Caco-2 (cell line): ENCODE data around the gene COPS6. TPM values are rescaled to one million over a fixed set of nuclear protein-coding genes. Genes with fewer than 3 reads are reported as not detected.

Experiments
- BruUV-seq: library from RNA; stranded (reverse); fragments of 400-500 nt; replicated peaks from 2 replicates; lab custom pipeline; 2021; lab: Mats Ljungman, UMichigan
- CTCF ChIA-PET: fragments of 300-600 bp; sonication (Branson Sonifier 250); formaldehyde crosslinking; loops from one replicate; lab custom pipeline; 2022; ENCODE audit warnings: antibody characterized with exemption; lab: Charles Lee
- POLR2A ChIA-PET: fragments of 300-600 bp; sonication (Branson Sonifier 250); formaldehyde crosslinking; loops from one replicate; lab custom pipeline; 2022; ENCODE audit warnings: antibody characterized with exemption; lab: Charles Lee
- DNase-seq, 2 experiments: peaks; one replicate each; pipeline versions ENCODE4 v3.0.0 to v3.0.0-alpha.2; 2020 to 2022
- H3K27me3 ChIP-seq: replicated peaks from 2 replicates; pipeline ENCODE4 v1.6.0; 2011; ENCODE audit warnings: low read length; ENCODE audit not compliant: control insufficient read depth, insufficient read depth
- H3K36me3 ChIP-seq: 2 replicates; pipeline ENCODE4 v1.5.1; 2011; ENCODE audit warnings: low read length; ENCODE audit not compliant: control insufficient read depth, insufficient read depth
- H3K4me1 ChIP-seq: fragments of 250-450 bp; sonication (Bioruptor Pico); 2 replicates; pipeline ENCODE4 v1.5.1; 2020; ENCODE audit warnings: mild to moderate bottlenecking
- H3K4me3 ChIP-seq: 2 replicates; pipeline ENCODE4 v1.5.1; 2011; ENCODE audit warnings: low read depth, mild to moderate bottlenecking, control low read depth, low read length
- H3K9me3 ChIP-seq: fragments of 250-450 bp; sonication (Bioruptor Pico); 2 replicates; pipeline ENCODE4 v1.5.1; 2020; ENCODE audit warnings: mild to moderate bottlenecking, moderate library complexity
- H3K27ac Mint-ChIP-seq: one replicate; pipeline ENCODE4 v1.8.0; 2022; ENCODE audit warnings: mixed read lengths; ENCODE audit not compliant: unreplicated experiment
- H3K27me3 Mint-ChIP-seq: one replicate; pipeline ENCODE4 v1.8.0; 2022; ENCODE audit warnings: mixed read lengths; ENCODE audit not compliant: insufficient read depth, unreplicated experiment
- H3K36me3 Mint-ChIP-seq: one replicate; pipeline ENCODE4 v1.8.0; 2022; ENCODE audit warnings: mild to moderate bottlenecking, mixed read lengths; ENCODE audit not compliant: insufficient read depth, unreplicated experiment
- H3K4me1 Mint-ChIP-seq: one replicate; pipeline ENCODE4 v1.8.0; 2022; ENCODE audit warnings: low read depth, mixed read lengths; ENCODE audit not compliant: unreplicated experiment
- H3K4me3 Mint-ChIP-seq: one replicate; pipeline ENCODE4 v1.8.0; 2022; ENCODE audit warnings: mild to moderate bottlenecking, moderate library complexity, mixed read lengths; ENCODE audit not compliant: unreplicated experiment
- H3K9me3 Mint-ChIP-seq: one replicate; pipeline ENCODE4 v1.8.0; 2022; ENCODE audit warnings: mixed read lengths; ENCODE audit not compliant: unreplicated experiment
- intact Hi-C: fragments of 100-400 bp; cut with micrococcal nuclease; formaldehyde crosslinking; loops from one replicate; pipeline ENCODE4 v1.10.0; 2022; ENCODE audit not compliant: unreplicated experiment
- microRNA-seq: library from miRNA; unstranded; fragments of <30 nt; microRNA quantifications from one replicate; pipeline ENCODE4 v1.2.0, GENCODE V29; 2022
- total RNA-seq: library from RNA; stranded (reverse); gene quantifications from 2 replicates; pipeline ENCODE4 v1.2.3, GENCODE V29; 2022
- TF ChIP-seq, protein P1 (sequence below), 2 experiments: fragments of 200-600 bp in 1 of 2; IDR thresholded peaks; 1 replicate in 1 of 2; 2 replicates in 1 of 2; pipeline versions ENCODE4 v1.5.1 to v1.8.0; 2011 to 2022; ENCODE audit warnings: antibody characterized with exemption in 1 of 2, control low read depth in 1 of 2, inconsistent platforms in 1 of 2, low read depth in 1 of 2, low read length in 1 of 2, mild to moderate bottlenecking in 1 of 2, moderate library complexity in 1 of 2; ENCODE audit not compliant: insufficient read depth in 1 of 2, severe bottlenecking in 1 of 2, unreplicated experiment in 1 of 2

COPS6 gene
- total RNA-seq, 1 experiment from 2014 or later, result 142 TPM

DNA sequence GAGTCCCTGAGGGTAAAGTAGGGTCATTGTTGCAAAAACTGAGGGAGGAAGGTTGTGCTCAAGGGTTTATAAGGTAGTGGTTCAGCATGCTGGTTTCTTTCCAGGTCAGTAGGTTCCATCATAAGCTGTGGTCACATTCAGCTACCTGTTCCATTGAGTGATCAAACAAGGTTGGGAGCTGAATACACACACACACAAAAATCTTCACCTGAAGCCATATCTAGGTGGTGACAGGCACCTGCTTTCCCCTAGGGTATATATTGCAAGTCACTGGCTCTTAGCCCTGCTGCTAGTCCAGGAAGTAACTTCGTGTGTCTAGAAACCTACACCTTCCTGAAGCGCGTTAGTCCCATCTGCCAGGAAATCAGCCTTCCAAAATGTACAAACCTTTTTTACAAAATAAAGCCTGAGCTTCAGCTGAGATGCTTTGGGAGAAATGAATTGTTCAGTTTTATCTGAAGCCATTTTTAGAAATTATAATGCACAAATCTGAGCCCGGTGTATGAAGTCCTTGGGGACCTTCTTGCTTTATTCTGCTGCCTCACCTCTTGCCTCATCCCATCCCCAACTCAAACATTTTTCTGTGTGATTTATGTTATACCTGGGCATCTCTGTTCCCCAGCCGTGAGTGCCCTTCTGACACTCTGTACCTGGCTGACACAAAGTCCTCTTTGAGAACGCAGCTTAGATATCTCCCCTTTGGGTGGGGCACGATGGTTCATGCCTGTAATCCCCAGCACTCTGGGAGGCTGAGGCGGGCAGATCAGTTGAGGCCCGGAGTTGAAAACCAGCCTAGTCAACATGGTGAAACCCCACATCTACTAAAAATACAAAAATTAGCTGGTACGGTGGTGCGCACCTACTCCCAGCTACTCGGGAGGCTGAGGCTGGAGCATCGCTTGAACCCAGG, 49.3 kb downstream of the COPS6 start:
- no TSS peak for BruUV-seq
- TF ChIP-seq, protein P1, sequence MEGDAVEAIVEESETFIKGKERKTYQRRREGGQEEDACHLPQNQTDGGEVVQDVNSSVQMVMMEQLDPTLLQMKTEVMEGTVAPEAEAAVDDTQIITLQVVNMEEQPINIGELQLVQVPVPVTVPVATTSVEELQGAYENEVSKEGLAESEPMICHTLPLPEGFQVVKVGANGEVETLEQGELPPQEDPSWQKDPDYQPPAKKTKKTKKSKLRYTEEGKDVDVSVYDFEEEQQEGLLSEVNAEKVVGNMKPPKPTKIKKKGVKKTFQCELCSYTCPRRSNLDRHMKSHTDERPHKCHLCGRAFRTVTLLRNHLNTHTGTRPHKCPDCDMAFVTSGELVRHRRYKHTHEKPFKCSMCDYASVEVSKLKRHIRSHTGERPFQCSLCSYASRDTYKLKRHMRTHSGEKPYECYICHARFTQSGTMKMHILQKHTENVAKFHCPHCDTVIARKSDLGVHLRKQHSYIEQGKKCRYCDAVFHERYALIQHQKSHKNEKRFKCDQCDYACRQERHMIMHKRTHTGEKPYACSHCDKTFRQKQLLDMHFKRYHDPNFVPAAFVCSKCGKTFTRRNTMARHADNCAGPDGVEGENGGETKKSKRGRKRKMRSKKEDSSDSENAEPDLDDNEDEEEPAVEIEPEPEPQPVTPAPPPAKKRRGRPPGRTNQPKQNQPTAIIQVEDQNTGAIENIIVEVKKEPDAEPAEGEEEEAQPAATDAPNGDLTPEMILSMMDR (IDR thresholded peaks at IDR 0.05; ENCODE audit: insufficient read depth in 1 of 2, low read depth in 1 of 2, low read length in 1 of 2, severe bottlenecking in 1 of 2, unreplicated experiment in 1 of 2), result no peak
- ChIA-PET CTCF (interaction anchor here (0.7 to 0.8 kb wide), 2 partner anchors 11 to 52 kb away, joined by 3 read pairs; partner anchors contain the start of gene LAMTOR4), POLR2A (interaction anchor here (0.6 to 1.2 kb wide), 3 partner anchors 11 to 749 kb away, joined by 3 to 5 read pairs (median 3); partner anchors contain the start of gene LAMTOR4)
- Mint-ChIP-seq H3K36me3 (no peaks in the 10 kb centered on the region), H3K27ac (no peak overlapping the region), H3K9me3 (no peaks in the 10 kb centered on the region), H3K4me1 (peaks cover under 1% of the 10 kb centered on the region), H3K4me3 (no peak overlapping the region), H3K27me3 (no peaks in the 10 kb centered on the region)
- DNase-seq, result no peak
- Histone ChIP-seq H3K9me3 (no peaks in the 10 kb centered on the region), H3K4me1 (0 out of 2 replicates have a peak, but pooled peaks cover 7% of the 10 kb centered on the region), H3K27me3 (no peaks in the 10 kb centered on the region), H3K4me3 (no peak overlapping the region), H3K36me3 (no peaks in the 10 kb centered on the region)
- intact Hi-C loops, result no loop called here

DNA sequence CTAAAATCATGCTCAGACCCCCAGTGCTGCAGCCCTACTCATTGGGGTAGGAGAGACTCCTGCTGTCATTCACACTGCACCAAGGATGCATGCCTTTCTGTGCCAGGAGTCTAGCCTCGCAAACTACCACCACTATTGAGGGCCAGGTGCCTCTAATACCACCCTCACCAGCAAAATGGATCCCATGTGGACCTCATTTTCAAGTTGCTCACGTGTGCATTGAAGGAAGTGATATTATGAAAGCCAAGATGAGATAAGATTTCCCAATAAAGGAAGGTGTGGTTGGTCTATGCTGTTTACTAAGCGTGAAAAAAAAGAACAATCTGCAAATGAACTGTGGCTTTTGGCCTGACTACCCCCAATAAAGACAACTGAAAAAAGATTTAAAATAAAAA, 52.8 kb downstream of the COPS6 start:
- CTCF ChIA-PET, result no interaction called here
- BruUV-seq, result no TSS peak
- no peak overlapping the region for H3K27ac Mint-ChIP-seq
- H3K36me3 Mint-ChIP-seq, result no peaks in the 10 kb centered on the region
- no peaks in the 10 kb centered on the region for H3K27me3 Mint-ChIP-seq
- POLR2A ChIA-PET, result no interaction called here
- Histone ChIP-seq H3K36me3 (no peaks in the 10 kb centered on the region), H3K9me3 (no peaks in the 10 kb centered on the region), H3K27me3 (no peaks in the 10 kb centered on the region), H3K4me3 (no peak overlapping the region), H3K4me1 (peaks cover 7% of the 10 kb centered on the region; the same call in 1 of the 2 replicates)
- no peaks in the 10 kb centered on the region for H3K9me3 Mint-ChIP-seq
- H3K4me3 Mint-ChIP-seq, result no peak overlapping the region
- DNase-seq, result no peak
- TF ChIP-seq, protein P1 (IDR thresholded peaks at IDR 0.05; ENCODE audit: insufficient read depth in 1 of 2, low read depth in 1 of 2, low read length in 1 of 2, severe bottlenecking in 1 of 2, unreplicated experiment in 1 of 2), result no peak
- intact Hi-C loops, result no loop called here
- no peaks in the 10 kb centered on the region for H3K4me1 Mint-ChIP-seq

Small RNA genes within 50 kb of the gene (microRNA-seq; reads per million reads assigned to microRNA genes)
- 3,797 reads per million, percentile 95 among the genes with 10 or more reads in this experiment for gene MIR106B
- 563 reads per million, percentile 83 among the genes with 10 or more reads in this experiment for gene MIR25
- 11,106 reads per million, percentile 98 among the genes with 10 or more reads in this experiment for gene MIR93

Other genes with a start within 250 kb of the COPS6 start
- not detected in 2 replicates for gene OR2AE1, start 211.9 kb upstream of the COPS6 start, total RNA-seq
- gene TRIM4, start 169.4 kb upstream of the COPS6 start, total RNA-seq, result 22.5 and 25.6 TPM in 2 replicates
- 0.27 TPM in 1 of 2 replicates, not detected in the other for gene GJC3, start 159.3 kb upstream of the COPS6 start, total RNA-seq
- gene AZGP1, start 112.9 kb upstream of the COPS6 start, total RNA-seq, result not detected in 2 replicates
- gene ZKSCAN1, start 73.4 kb upstream of the COPS6 start, total RNA-seq, result 44.8 and 47.5 TPM in 2 replicates
- gene ZSCAN21, start 39.2 kb upstream of the COPS6 start, total RNA-seq, result 15.2 and 16.7 TPM in 2 replicates
- 37.8 and 41.1 TPM in 2 replicates for gene ZNF3, start 7.2 kb upstream of the COPS6 start, total RNA-seq
- 227 and 240 TPM in 2 replicates for gene MCM7, start 12.4 kb downstream of the COPS6 start, total RNA-seq
- gene AP4M1, start 12.7 kb downstream of the COPS6 start, total RNA-seq, result 14.9 and 16.2 TPM in 2 replicates
- gene TAF6, start 30.4 kb downstream of the COPS6 start, total RNA-seq, result 81.1 and 81.2 TPM in 2 replicates
- 8.8 and 10.1 TPM in 2 replicates for gene CNPY4, start 30.7 kb downstream of the COPS6 start, total RNA-seq
- 3.2 and 3.7 TPM in 2 replicates for gene MBLAC1, start 38.0 kb downstream of the COPS6 start, total RNA-seq
- 107 and 110 TPM in 2 replicates for gene LAMTOR4, start 59.9 kb downstream of the COPS6 start, total RNA-seq
- gene TRAPPC14, start 69.8 kb downstream of the COPS6 start, total RNA-seq, result 23.2 and 23.5 TPM in 2 replicates
- 0.56 and 0.88 TPM in 2 replicates for gene GAL3ST4, start 79.6 kb downstream of the COPS6 start, total RNA-seq
- 5.0 and 9.7 TPM in 2 replicates for gene GPC2, start 88.4 kb downstream of the COPS6 start, total RNA-seq
- 1.3 TPM in 2 replicates for gene STAG3, start 88.9 kb downstream of the COPS6 start, total RNA-seq
- gene PVRIG, start 131.0 kb downstream of the COPS6 start, total RNA-seq, result not detected in 2 replicates
- gene SPDYE3, start 218.7 kb downstream of the COPS6 start, total RNA-seq, result not detected in 2 replicates